ENCODE data around the gene FOCAD.
"Not testable (repeated sequence)": the region's sequence is repeated elsewhere in the genome, so short reads cannot be mapped to it uniquely, and the experiment has no call there.

The FOCAD gene, protein sequence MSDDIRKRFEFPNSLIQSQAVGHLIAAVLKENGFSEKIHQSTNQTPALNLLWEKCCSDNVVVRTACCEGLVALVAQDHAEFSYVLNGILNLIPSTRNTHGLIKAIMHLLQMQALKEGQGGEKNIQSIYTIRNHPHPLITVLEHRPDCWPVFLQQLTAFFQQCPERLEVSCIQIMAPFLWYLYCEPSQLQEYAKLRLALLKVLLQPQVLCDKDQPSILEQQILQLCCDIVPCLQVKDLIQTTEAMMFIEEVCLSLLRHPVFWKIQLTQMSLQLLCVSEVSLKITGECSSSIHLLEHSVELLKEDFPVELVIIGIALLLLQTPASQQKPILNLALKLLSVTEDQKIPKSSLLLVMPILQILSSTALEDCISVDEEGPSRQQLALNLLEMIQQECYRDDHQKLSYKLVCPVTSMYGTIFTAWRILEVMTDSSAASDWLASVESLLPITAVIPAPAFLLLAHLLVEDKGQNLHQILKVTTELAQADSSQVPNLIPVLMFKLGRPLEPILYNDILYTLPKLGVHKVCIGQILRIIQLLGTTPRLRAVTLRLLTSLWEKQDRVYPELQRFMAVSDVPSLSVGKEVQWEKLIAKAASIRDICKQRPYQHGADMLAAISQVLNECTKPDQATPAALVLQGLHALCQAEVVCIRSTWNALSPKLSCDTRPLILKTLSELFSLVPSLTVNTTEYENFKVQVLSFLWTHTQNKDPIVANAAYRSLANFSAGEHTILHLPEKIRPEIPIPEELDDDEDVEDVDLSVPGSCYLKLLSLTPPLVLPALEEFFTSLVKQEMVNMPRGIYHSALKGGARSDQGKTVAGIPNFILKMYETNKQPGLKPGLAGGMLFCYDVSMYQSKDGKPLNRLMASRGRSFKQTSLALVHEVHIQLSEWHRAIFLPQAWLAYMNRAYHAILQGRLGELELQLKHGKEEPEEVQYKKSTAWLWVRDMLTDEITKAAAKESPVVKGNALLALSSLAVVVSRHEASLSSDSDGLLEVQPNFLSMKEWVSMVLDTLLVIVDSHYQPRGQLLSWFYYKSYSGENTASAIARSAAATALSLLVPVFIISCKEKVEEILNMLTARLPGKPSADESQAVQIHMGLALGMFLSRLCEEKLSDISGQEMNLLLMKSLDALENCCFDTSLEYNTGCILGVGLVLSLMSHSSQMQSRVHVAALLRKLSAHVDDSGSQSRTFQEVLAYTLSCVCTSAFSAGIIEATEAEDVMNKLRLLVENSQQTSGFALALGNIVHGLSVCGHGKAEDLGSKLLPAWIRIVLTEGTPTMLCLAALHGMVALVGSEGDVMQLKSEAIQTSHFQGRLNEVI (N-terminal part only)

DNA sequence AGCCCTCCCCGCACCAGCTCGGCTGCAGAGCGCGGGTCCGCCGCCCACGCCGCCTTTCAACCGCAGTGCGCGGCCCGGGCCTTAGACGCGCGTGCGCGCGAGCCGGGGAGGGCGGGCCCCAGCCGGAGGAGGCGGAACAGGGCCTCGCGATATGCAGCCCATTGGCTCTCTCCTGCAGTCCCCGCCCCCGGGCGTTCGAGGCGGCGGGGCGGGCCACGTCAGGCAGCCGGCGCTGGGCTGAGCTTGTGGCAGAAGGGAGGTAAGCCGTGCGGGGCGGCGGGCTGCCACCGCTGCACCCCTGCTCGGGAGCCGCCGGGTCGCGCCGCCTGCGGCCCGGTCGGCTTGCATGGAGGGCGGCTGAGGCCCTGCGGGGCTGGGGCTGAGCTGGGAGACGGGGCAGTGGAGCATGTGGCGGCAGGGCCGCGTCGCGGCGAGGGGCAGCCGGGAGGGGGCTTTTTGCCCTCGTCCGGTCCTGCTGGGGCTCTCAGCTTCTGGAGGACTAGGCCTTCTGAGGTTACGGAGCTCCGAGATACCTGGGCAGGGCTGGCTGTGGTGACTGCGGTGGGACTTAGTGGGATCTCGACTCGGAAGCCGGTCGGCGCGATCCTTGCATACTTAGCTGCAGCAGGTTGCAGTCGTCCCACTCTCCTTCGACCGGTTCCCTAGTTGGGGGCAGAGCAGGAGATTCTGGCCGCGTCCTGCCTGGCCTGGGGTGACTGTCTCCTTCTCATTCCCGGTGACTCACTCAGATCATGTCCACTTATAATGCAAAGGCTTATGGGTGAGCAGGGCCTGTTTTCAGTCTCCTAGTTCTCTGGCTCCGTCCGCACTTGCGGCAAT, at the start of gene FOCAD:
Gene FOCAD, plus strand, starts transcription at position 225 of the 840 bp plus-strand sequence. CDS start 31,095 bp downstream, outside the sequence.
- DNase-seq (ENCODE audit: low spot score): peak; percentile 94

DNA sequence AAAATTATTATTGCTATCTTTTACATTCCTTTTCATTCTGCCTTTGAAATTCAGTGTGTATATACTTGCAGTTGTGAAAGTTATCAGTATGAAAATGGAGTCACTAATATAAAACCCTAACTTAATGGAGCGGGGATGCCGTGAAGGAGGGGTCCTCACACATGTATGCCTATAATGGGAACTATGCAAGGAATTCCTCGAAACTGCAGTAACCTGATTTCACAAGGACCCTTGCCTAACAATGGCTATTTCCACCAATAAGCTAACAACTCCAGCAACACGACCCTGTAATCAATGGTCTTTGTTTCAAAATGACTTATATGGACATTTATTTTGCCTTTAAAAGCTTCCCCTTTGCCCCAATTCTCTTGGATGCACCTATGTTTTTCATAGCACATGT, 49.2 kb upstream of the FOCAD start:
- DNase-seq (ENCODE audit: low spot score): no peak

DNA sequence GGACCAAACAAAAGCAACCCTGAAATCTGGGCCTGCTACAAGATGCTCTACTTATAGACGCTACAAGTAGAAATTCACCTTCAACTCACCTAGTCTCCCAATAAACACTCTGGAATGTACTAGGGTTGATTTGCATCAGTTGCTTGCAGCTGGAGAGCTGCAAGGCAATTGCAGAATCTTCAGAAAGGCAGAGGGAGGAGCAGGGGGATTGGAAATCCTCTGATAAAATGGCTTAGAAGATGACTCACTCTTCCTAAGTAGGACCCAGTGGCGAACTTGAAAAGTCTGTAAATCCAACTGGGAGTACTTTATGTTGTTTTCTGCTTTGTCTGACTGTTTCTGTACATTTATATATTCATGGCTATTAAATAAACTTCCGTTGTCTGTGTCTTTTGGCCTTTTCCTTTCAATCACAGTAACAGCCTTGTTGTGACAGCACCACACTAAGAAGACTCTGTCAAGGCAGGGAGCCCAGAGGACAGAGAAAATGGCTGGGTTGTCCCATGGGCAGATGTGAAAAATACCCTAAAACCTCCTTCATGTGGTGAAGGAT, 47.1 kb upstream of the FOCAD start:
- no peak for DNase-seq (ENCODE audit: low spot score)

DNA sequence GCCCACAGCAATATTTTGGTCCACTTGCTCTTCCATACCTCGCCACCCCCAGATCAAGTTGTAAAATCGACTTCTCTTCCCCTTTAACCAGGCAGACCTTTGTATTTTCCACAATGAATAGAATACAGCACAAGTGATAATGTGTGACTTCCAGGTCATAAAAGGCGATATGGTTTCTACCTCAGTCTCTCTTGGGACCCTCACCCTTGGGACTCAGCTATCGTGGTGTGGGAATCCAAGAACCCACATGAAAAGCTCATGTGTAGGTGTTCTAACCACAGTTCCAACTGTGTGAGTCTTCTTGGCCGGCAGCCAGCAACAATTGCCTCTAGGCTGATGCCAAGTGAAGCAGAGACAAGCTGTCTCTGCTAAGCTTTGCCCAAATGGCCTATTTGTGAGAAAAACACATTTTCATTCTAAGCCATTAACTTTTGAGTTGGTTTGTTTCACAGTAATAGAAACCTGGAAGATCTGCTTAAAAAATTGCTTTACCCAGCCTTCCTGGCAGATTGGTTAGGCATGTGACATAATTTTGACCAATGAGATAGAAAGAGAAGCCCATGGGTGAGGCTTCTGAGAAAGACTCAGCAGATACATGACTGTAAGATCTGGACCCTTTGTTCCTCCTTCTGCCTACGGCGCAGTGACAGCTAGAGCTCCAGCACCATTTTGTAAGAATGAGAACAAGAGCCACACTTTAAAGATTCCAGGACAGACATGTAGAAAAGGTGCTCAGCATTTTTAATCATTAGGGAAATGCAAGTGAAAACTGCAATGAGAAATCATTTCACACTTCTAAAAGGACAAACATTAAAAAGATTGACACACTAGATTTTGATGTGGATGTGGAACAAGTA, 43.5 kb upstream of the FOCAD start:
- peak; percentile 74 for DNase-seq (ENCODE audit: low spot score)

DNA sequence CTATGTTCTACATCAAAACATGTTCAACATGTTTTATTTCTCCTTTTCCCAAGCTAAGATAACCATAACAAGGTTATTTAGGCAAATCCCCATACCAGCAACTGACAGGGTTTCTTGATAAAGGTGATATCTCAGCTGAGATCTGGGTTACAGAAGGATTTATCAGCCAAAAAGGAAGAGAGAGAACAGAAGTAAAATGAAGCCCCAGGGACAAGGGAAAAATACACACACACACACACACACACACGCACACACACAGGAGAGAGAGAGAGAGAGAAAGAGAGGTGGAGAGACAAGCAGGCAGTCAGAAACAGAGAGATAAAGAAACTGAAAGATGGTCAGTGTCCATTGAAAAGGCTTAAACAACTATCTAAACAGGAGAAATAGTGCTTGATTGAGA, 42.0 kb upstream of the FOCAD start:
- no peak for DNase-seq (ENCODE audit: low spot score)

DNA sequence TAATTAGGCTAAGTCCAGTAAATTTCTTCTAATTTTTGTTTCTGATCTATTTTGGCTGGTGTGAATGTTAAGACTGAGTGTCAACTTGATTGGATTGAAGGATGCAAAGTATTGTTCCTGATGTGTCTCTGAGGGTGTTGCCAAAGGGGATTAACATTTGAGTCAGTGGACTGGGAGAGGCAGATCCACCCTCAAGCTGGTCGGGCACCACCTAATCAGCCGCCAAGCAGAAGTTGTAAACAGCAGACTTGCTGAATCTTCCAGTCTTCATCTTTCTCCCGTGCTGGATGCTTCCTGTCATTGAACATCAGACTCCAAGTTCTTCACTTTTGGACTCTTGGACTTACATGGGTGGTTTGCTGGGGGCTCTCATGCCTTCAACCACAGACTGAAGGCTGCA, 40.4 kb upstream of the FOCAD start:
- DNase-seq (ENCODE audit: low spot score): no peak

DNA sequence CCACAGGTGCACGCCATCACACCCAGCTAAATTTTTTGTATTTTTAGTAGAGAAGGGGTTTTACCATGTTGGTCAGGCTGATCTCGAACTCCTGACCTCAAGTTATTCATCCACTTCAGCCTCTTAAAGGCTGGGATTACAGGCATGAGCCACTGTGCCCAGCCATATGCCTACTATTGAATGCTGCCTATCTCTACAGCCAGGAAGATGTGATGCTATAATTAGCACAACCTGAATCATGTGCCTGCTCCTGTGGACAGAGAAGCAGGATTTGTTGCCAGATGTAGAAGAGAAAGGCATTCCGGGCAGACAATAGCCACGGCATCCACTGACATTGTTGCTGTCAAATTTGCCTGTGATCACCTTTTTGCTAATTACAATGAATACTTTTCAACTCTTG, 37.4 kb upstream of the FOCAD start:
- no peak for DNase-seq (ENCODE audit: low spot score)

DNA sequence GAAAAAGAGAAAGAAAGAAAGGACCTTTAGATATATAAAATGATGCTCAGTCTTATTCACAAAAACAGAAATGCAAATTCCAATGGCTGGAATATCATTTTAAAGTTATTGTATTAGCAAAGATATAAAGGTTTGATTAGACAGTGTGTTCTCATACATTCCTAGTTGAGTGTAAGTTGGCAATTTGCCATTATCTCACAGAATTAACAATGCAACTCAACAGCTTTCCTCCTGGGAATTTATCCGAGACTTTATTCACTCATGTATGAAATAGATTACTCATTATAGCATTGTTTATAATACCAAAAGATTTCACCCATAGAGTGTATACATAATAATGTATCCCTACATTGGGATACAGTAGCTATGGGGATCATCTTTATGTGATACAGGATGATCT, 34.7 kb upstream of the FOCAD start:
- DNase-seq (ENCODE audit: low spot score): no peak

DNA sequence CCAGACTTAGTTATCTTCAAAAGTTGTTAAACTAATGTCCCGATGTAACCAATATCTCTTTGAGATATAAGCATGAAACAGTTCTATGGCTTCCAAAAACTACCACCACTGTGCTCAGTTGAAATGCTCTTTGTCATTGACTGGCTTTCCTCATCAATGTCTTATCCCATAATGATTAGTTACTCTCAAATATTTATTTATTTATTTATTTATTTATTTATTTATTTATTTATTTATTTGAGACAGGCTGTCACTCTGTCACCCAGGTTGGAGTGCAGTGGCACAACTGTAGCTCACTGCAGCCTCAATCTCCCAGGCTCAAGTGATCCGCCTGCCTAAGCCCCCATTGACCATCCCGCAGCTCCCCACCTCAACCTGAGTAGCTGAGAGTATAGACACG, 33.7 kb upstream of the FOCAD start:
- DNase-seq (ENCODE audit: low spot score): no peak

DNA sequence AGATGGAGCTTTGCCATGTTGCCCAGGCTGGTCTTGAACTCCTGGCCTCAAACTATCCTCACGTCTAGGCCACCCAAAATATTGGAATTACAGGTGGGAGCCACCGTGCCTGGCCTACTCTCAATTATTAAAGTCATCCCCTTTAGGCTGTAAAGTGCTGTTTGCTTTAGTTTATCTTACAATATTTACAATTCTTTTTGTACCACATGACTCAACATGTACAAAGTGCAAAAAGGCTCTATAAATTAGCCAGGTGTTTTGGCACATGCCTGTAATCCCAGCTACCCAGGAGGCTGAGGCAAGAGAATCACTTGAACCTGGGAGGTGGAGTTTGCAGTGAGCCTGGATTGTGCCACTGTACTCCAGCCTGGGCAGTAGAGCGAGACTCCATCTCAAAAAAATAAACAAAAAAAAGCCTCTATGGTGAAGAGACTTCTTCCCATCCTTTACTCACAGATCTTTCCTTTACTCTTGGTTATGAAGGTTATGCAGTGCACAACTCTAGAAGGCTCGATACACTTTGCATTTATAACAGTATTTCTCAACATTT, 33.2 kb upstream of the FOCAD start:
- no peak for DNase-seq (ENCODE audit: low spot score)

DNA sequence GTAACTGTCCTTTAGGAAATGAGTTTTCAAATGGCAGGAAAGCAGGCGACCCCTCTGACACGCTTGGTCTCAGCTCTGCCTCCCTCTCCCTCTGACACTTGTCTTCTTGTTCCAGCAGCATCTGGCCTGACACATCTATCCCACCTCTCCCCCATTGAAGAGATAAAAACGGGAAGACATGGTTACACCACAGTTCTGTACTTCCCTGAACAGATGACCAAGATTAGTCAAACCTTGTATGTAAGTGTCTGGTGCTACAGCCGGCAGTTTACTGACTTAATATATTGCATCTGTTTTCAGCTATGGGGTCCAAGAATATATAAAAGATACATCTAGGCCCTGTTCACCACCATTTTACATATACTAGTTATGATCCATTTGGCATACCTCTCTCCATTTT, 32.1 kb upstream of the FOCAD start:
- DNase-seq (ENCODE audit: low spot score): no peak

DNA sequence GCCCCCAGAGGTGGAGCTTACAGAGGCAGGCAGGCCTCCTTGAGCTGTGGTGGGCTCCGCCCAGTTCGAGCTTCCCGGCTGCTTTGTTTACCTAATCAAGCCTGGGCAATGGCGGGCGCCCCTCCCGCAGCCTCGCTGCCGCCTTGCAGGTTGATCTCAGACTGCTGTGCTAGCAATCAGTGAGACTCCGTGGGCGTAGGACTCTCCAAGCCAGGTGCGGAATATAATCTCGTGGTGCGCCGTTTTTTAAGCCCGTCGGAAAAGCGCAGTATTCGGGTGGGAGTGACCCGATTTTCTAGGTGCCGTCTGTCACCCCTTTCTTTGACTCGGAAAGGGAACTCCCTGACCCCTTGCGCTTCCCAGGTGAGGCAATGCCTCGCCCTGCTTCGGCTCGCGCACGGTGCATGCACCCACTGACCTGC, 25.8 kb upstream of the FOCAD start:
- DNase-seq (ENCODE audit: low spot score): not testable (repeated sequence)

DNA sequence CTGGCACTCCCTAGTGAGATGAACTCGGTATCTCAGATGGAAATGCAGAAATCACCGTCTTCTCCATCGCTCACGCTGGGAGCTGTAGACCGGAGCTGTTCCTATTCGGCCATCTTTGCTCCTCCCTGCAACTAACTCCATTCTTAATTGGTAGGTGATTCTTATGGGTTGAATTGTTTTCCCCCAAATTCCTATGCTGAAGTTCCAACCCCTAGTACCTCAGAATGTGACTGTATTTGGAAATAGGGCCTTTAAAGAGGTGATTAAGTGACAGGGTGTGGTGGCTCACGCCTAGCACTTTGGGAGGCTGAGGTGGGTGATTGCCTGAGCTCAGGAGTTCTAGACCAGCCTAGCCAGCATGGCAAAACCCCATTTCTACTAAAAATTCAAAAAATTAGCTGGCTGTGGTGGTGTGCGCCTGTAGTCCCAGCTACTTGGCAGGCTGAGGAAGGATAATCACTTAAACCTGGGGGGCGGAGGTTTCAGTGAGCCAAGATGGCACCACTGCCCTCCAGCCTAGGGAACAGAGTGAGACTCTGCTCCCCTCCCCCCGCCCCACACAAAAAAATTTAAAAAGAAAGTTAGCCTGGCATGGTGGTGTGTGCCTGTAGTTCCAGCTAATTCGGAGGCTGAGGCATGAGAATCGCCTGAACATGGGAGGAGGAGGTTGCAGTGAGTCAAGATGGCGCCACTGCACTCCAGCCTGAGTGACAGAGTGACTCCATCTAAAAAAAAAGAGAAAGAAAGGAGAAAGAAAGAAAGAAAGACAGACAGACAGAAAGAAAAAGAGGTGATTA, 25.2 kb upstream of the FOCAD start:
- DNase-seq (ENCODE audit: low spot score): no peak

DNA sequence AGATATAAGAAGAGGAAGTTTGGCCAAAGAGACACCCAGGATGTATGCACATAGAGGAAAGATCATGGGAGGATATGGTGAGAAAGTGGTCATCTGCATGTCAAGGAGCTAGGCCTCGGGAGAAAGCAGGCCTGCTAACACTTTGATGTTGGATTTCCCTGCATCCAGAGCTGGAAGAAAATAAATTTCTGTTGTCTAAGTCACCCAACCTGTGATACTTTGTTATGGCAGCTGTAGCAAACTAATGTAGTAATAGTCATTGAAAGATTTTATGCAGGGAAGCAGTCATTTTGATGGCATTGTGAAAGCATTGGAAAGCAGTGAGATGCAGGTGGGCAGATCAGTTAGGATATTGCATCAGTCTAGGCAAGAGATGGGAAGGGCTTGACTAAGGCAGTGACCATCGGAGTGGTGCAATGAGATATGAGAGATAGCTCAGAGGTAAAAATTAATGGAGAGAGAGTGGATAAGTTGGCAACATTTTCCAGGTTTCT, 24.5 kb upstream of the FOCAD start:
- no peak for DNase-seq (ENCODE audit: low spot score)

DNA sequence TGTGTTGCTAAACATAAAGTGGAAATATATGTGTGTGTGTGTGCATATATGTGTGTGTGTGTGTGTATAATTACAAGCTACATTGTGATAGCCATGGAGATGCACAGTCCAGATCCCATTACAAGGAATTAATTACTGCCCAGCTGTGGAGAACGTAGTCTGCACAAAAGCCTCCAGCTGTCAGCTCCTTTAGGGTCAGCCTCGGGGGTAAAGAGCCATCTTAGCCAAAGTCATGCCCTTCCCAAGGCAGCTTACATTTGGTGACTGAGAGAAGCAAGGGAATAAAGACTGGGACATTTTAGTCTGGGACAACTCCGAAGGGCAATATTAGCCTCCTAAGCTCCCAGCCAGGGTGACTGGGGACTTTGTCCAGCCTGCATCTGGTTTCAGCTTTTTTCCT, 21.9 kb upstream of the FOCAD start:
- no peak for DNase-seq (ENCODE audit: low spot score)

DNA sequence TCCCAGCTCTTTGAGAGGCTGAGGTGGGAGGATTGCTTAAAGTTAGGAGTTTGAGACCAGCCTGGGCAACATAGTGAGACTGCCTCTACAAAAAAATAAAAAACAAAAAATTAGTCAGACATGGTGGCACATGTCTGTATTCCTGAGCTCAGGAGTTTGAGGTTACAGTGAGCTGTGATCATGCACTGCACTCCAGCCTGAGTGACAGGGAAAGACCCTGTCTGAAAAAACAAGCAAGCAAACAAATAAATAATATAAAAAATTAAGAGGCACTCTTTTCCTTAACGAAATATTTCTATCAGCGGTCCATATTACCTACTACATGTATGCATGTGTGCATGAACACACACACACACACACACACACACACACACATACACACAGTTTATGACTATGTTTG, 20.9 kb upstream of the FOCAD start:
- DNase-seq (ENCODE audit: low spot score): no peak

DNA sequence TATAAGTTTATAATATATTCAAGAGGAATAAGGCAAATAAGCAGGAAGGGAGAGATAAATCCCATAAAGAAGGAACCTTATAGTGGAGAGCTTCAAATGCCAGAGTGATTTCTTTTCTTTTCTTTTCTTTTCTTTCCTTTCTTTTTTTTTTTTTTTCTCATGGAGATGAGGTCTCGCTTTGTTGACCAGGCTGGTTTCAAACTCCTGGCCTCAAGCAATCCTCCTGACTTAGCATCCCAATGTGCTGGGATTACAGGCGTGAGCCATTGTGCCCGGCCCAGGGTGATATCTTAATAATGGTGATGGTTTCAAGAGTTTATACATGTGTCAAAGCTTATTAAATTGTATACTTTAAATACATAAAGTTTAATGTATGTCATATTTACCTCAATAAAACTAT, 19.6 kb upstream of the FOCAD start:
- no peak for DNase-seq (ENCODE audit: low spot score)

DNA sequence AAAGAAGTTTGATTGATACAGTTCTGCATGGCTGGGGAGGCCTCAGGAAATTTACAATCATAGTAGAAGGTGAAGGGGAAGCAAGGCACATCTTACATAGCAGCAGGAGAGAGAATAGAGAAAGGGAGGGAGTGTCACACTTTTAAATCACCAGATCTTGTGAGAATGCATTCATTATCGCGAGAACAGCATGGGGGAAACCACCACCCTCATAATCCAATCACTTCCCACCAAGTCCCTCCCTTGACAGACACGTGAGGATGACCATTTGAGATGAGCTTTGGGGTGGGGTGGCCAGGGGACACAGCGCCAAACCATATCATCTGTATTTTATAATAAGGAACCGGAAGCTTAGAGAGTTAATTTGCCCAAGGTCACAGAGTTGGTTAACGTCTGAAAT, 13.7 kb upstream of the FOCAD start:
- no peak for DNase-seq (ENCODE audit: low spot score)

DNA sequence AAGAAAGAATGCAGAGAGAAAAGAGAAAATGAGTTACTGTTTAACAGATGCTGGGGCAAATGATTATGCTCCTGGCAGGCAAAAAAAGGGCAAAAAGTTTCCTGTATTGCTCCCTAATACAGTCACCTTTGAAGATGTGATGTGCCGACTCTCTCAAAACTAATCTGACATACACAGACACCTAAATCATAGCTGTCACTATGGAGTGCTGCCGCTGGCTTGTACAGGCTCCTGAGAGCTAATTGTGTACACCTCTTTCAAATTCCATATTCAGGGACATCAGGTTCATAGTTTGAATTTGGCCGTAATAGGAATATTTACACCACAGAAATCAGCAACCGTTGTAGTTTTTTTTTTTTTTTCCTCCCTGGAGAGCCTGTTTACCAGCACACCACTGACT, 12.4 kb upstream of the FOCAD start:
- DNase-seq (ENCODE audit: low spot score): no peak

Measured in CD4-positive, alpha-beta T cell treated with Interleukin-6 at 100 ng/mL for 8 hours (primary cell).